Adrenal gland (tissue), 5 donors: ENCODE data around the gene PROX1.

Source experiments
- POLR2A ChIP-seq, 2 donors: fragments of 450-650 bp; IDR thresholded peaks; one replicate each; pipeline ENCODE4 v1.6.1; 2017; ENCODE audit warnings: antibody characterized with exemption in 2 of 2, mild to moderate bottlenecking in 2 of 2, moderate library complexity in 1 of 2
- TF ChIP-seq, protein P1 (sequence below), 6 experiments: fragments of 450-650 bp in 4 of 6; fragments of 200-600 bp in 2 of 6; sonication (generic) in 1 of 6; IDR thresholded peaks; 1 replicate in 5 of 6; 2 replicates in 1 of 6; pipeline versions ENCODE4 v1.5.1 to v1.8.0; 2016 to 2021; ENCODE audit warnings: antibody characterized with exemption in 6 of 6, mild to moderate bottlenecking in 2 of 6, moderate library complexity in 1 of 6
- donor health status: DM: no; HTN: no; CAD: no.

DNA sequence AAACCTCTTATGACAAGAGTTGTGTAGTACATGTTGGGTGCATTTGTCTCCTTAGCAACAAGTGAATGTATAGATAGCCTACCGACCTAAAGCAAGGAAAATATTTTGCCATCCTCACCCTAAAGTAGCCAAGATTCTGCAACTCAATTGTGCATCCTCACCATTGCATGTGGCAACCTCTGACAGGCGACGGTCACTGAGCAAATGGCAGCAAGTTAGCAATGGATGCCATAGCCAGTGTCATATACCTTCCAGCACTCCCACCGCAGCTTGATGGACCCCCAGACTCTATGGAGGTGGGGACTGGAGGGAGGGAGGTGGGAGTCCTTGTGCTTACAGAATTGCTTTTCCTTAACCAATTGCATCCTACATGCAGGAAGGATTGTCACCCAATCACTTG, 17.0 kb downstream of the PROX1 start:
- TF ChIP-seq, protein P1, sequence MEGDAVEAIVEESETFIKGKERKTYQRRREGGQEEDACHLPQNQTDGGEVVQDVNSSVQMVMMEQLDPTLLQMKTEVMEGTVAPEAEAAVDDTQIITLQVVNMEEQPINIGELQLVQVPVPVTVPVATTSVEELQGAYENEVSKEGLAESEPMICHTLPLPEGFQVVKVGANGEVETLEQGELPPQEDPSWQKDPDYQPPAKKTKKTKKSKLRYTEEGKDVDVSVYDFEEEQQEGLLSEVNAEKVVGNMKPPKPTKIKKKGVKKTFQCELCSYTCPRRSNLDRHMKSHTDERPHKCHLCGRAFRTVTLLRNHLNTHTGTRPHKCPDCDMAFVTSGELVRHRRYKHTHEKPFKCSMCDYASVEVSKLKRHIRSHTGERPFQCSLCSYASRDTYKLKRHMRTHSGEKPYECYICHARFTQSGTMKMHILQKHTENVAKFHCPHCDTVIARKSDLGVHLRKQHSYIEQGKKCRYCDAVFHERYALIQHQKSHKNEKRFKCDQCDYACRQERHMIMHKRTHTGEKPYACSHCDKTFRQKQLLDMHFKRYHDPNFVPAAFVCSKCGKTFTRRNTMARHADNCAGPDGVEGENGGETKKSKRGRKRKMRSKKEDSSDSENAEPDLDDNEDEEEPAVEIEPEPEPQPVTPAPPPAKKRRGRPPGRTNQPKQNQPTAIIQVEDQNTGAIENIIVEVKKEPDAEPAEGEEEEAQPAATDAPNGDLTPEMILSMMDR (IDR thresholded peaks at IDR 0.05) = no peak
- TF ChIP-seq POLR2A (IDR thresholded peaks at IDR 0.05) = no peak
